Measurements from ENCODE around the gene GSS.
A peak's percentile ranks its signal among the peaks of the same experiment; 100 is the strongest.

Gene GSS

GRCh38 chr20:34938466-34939163 is 17.0 kb downstream of the GSS start:
- Histone ChIP-seq H3K9me3 (ENCODE audit: control insufficient read depth, low read length) (no peaks in the 10 kb centered on the region), H2BK12ac (ENCODE audit: low read length in 2 of 2) (no peak overlapping the region), H3K14ac (ENCODE audit: low read length in 2 of 2) (no peak overlapping the region), H3K9ac (ENCODE audit: low read length) (no peak overlapping the region), H3K27ac (ENCODE audit: low read length, poor library complexity, severe bottlenecking) (no peak overlapping the region), H3K36me3 (ENCODE audit: control insufficient read depth in 1 of 2, insufficient read depth in 2 of 2, low read depth in 1 of 2, low read length in 2 of 2) (peaks cover 30 to 84% of the 10 kb centered on the region in 2 experiments), H3K4me2 (ENCODE audit: low read length, poor library complexity, severe bottlenecking) (no peak overlapping the region), H3K79me1 (replicated peaks; ENCODE audit: low read length, poor library complexity, severe bottlenecking) (peaks cover 13% of the 10 kb centered on the region), H2BK15ac (ENCODE audit: low read depth, poor library complexity, severe bottlenecking) (peak overlapping the region; percentile 9), H2AFZ (ENCODE audit: low read depth, low read length) (no peak overlapping the region), H4K91ac (ENCODE audit: low read length) (no peak overlapping the region), H2BK120ac (ENCODE audit: low read depth, low read length) (no peak overlapping the region), H3K27me3 (ENCODE audit: control insufficient read depth in 1 of 2, insufficient read depth in 1 of 2, low read length in 2 of 2) (no peaks in the 10 kb centered on the region), H3K4me3 (ENCODE audit: insufficient read depth in 1 of 2, low read depth in 1 of 2, low read length in 2 of 2) (no peak overlapping the region), H3K4me1 (ENCODE audit: control insufficient read depth, insufficient read depth, low read depth, low read length) (peaks cover 4% of the 10 kb centered on the region), H3K18ac (ENCODE audit: low read depth in 1 of 2, low read length in 2 of 2) (no peak overlapping the region), H3K23ac (ENCODE audit: low read length in 2 of 2) (no peak overlapping the region), H4K8ac (ENCODE audit: low read length) (no peak overlapping the region), H2BK5ac (ENCODE audit: low read depth, low read length, poor library complexity, severe bottlenecking) (no peak overlapping the region), H3K4ac (ENCODE audit: low read depth in 1 of 2, low read length in 2 of 2) (no peak overlapping the region), H2AK5ac (ENCODE audit: low read length, severe bottlenecking) (peak overlapping the region; percentile 50)
- no peak for DNase-seq
- WGBS, result 95% methylated on average over 12 of the region's 14 CpGs

GRCh38 chr20:34931771-34932170 is 23.8 kb downstream of the GSS start:
- peak overlapping the region in 1 of 2 experiments; percentile 21 for H3K4me3 ChIP-seq (ENCODE audit: insufficient read depth in 1 of 2, low read depth in 1 of 2, low read length in 2 of 2)
- H2BK12ac ChIP-seq (ENCODE audit: low read length in 2 of 2), result no peak overlapping the region
- H3K27ac ChIP-seq (ENCODE audit: low read length, poor library complexity, severe bottlenecking), result no peak overlapping the region
- 93% methylated on average over 6 of the region's 7 CpGs for WGBS
- H3K4me2 ChIP-seq (ENCODE audit: low read length, poor library complexity, severe bottlenecking), result no peak overlapping the region
- no peak overlapping the region for H2AFZ ChIP-seq (ENCODE audit: low read depth, low read length)
- H2BK5ac ChIP-seq (ENCODE audit: low read depth, low read length, poor library complexity, severe bottlenecking), result no peak overlapping the region
- no peak for DNase-seq
- H2AK5ac ChIP-seq (ENCODE audit: low read length, severe bottlenecking), result no peak overlapping the region
- H3K79me1 ChIP-seq (replicated peaks; ENCODE audit: low read length, poor library complexity, severe bottlenecking), result peaks cover 5% of the 10 kb centered on the region
- no peak overlapping the region for H4K91ac ChIP-seq (ENCODE audit: low read length)
- no peak overlapping the region for H2BK15ac ChIP-seq (ENCODE audit: low read depth, poor library complexity, severe bottlenecking)
- H3K18ac ChIP-seq (ENCODE audit: low read depth in 1 of 2, low read length in 2 of 2), result no peak overlapping the region
- H4K8ac ChIP-seq (ENCODE audit: low read length), result no peak overlapping the region
- H2BK120ac ChIP-seq (ENCODE audit: low read depth, low read length), result no peak overlapping the region
- no peak overlapping the region for H3K4ac ChIP-seq (ENCODE audit: low read depth in 1 of 2, low read length in 2 of 2)
- H3K27me3 ChIP-seq (ENCODE audit: control insufficient read depth in 1 of 2, insufficient read depth in 1 of 2, low read length in 2 of 2), result no peaks in the 10 kb centered on the region
- no peak overlapping the region for H3K23ac ChIP-seq (ENCODE audit: low read length in 2 of 2)
- no peak overlapping the region for H3K9ac ChIP-seq (ENCODE audit: low read length)
- H3K4me1 ChIP-seq (ENCODE audit: control insufficient read depth, insufficient read depth, low read depth, low read length), result peaks cover 8% of the 10 kb centered on the region
- H3K9me3 ChIP-seq (ENCODE audit: control insufficient read depth, low read length), result no peaks in the 10 kb centered on the region
- peak overlapping the region in 1 of 2 experiments; percentile 18 for H3K14ac ChIP-seq (ENCODE audit: low read length in 2 of 2)
- H3K36me3 ChIP-seq (ENCODE audit: control insufficient read depth in 1 of 2, insufficient read depth in 2 of 2, low read depth in 1 of 2, low read length in 2 of 2), result peaks cover 49 to 91% of the 10 kb centered on the region in 2 experiments

- Histone ChIP-seq H2AFZ (ENCODE audit: low read depth, low read length) (no peak overlapping the region), H3K9me3 (ENCODE audit: control insufficient read depth, low read length) (no peaks in the 10 kb centered on the region), H3K27me3 (ENCODE audit: control insufficient read depth in 1 of 2, insufficient read depth in 1 of 2, low read length in 2 of 2) (no peaks in the 10 kb centered on the region), H3K18ac (ENCODE audit: low read depth in 1 of 2, low read length in 2 of 2) (no peak overlapping the region), H2AK5ac (ENCODE audit: low read length, severe bottlenecking) (no peak overlapping the region), H3K79me1 (replicated peaks; ENCODE audit: low read length, poor library complexity, severe bottlenecking) (peaks cover 6% of the 10 kb centered on the region), H4K91ac (ENCODE audit: low read length) (no peak overlapping the region), H3K4me2 (ENCODE audit: low read length, poor library complexity, severe bottlenecking) (no peak overlapping the region), H2BK12ac (ENCODE audit: low read length in 2 of 2) (no peak overlapping the region), H3K27ac (ENCODE audit: low read length, poor library complexity, severe bottlenecking) (no peak overlapping the region), H3K9ac (ENCODE audit: low read length) (no peak overlapping the region), H2BK120ac (ENCODE audit: low read depth, low read length) (no peak overlapping the region), H3K36me3 (ENCODE audit: control insufficient read depth in 1 of 2, insufficient read depth in 2 of 2, low read depth in 1 of 2, low read length in 2 of 2) (peaks cover 59 to 93% of the 10 kb centered on the region in 2 experiments), H3K23ac (ENCODE audit: low read length in 2 of 2) (no peak overlapping the region), H3K4ac (ENCODE audit: low read depth in 1 of 2, low read length in 2 of 2) (no peak overlapping the region), H3K14ac (ENCODE audit: low read length in 2 of 2) (no peak overlapping the region), H3K4me1 (ENCODE audit: control insufficient read depth, insufficient read depth, low read depth, low read length) (peaks cover 11% of the 10 kb centered on the region), H2BK15ac (ENCODE audit: low read depth, poor library complexity, severe bottlenecking) (no peak overlapping the region), H4K8ac (ENCODE audit: low read length) (no peak overlapping the region), H3K4me3 (ENCODE audit: insufficient read depth in 1 of 2, low read depth in 1 of 2, low read length in 2 of 2) (no peak overlapping the region), H2BK5ac (ENCODE audit: low read depth, low read length, poor library complexity, severe bottlenecking) (no peak overlapping the region)
- no CpG with 5 or more reads among the region's 2 CpGs for WGBS
- DNase-seq, result no peak
Observed at GRCh38 chr20:34928411-34928810, 27.2 kb downstream of the GSS start.

DNA sequence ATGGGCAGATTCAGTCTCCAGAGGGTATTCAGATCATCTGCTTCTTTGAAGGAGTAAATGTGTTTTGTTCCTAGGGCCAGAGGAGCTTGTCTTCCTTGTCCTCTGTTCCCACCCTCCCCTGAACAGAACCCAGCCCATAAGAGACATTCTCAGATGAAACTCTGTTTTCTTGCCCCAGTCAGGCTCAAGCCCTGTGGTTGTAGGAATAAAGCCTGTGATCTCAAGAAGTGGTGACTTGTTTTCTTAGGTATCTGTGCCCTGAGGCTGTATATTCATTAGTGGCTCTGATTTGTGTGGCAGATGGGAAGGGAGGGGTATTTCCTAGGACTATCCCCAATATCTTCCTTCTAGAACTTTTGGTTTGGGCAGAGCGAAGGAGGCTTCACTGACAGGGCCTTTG is 27.9 kb downstream of the GSS start:
- Histone ChIP-seq H2BK120ac (ENCODE audit: low read depth, low read length) (no peak overlapping the region), H3K4me1 (ENCODE audit: control insufficient read depth, insufficient read depth, low read depth, low read length) (peaks cover 12% of the 10 kb centered on the region), H3K9me3 (ENCODE audit: control insufficient read depth, low read length) (no peaks in the 10 kb centered on the region), H3K27ac (ENCODE audit: low read length, poor library complexity, severe bottlenecking) (no peak overlapping the region), H4K91ac (ENCODE audit: low read length) (no peak overlapping the region), H3K14ac (ENCODE audit: low read length in 2 of 2) (no peak overlapping the region), H3K79me1 (replicated peaks; ENCODE audit: low read length, poor library complexity, severe bottlenecking) (peaks cover 4% of the 10 kb centered on the region), H2BK15ac (ENCODE audit: low read depth, poor library complexity, severe bottlenecking) (no peak overlapping the region), H3K4me2 (ENCODE audit: low read length, poor library complexity, severe bottlenecking) (no peak overlapping the region), H3K9ac (ENCODE audit: low read length) (no peak overlapping the region), H3K36me3 (ENCODE audit: control insufficient read depth in 1 of 2, insufficient read depth in 2 of 2, low read depth in 1 of 2, low read length in 2 of 2) (peaks cover 61 to 91% of the 10 kb centered on the region in 2 experiments), H2BK5ac (ENCODE audit: low read depth, low read length, poor library complexity, severe bottlenecking) (no peak overlapping the region), H3K27me3 (ENCODE audit: control insufficient read depth in 1 of 2, insufficient read depth in 1 of 2, low read length in 2 of 2) (no peaks in the 10 kb centered on the region), H3K4me3 (ENCODE audit: insufficient read depth in 1 of 2, low read depth in 1 of 2, low read length in 2 of 2) (no peak overlapping the region), H2AK5ac (ENCODE audit: low read length, severe bottlenecking) (no peak overlapping the region), H2AFZ (ENCODE audit: low read depth, low read length) (no peak overlapping the region), H3K18ac (ENCODE audit: low read depth in 1 of 2, low read length in 2 of 2) (no peak overlapping the region), H3K4ac (ENCODE audit: low read depth in 1 of 2, low read length in 2 of 2) (no peak overlapping the region), H2BK12ac (ENCODE audit: low read length in 2 of 2) (no peak overlapping the region), H4K8ac (ENCODE audit: low read length) (no peak overlapping the region), H3K23ac (ENCODE audit: low read length in 2 of 2) (no peak overlapping the region)
- no peak for DNase-seq
- WGBS, result 100% methylated on average over 1 of the region's 1 CpG

Data from mesenchymal stem cell (in vitro differentiated cells and primary cell).